ENCODE data around the gene PLA2G6. TPM values are rescaled to one million over a fixed set of nuclear protein-coding genes. Genes with fewer than 3 reads are reported as not detected.
"Not testable (repeated sequence)": the region's sequence is repeated elsewhere in the genome, so short reads cannot be mapped to it uniquely, and the experiment has no call there.

Gene PLA2G6
- total RNA-seq, 1 donor = 19.7 TPM

- Histone ChIP-seq H3K4me3 (ENCODE audit: low read length) (no peak overlapping the region), H3K4me1 (ENCODE audit: insufficient read depth, low read length) (peaks cover 34% of the 10 kb centered on the region), H3K9me3 (ENCODE audit: low read depth, low read length) (no peaks in the 10 kb centered on the region), H3K27me3 (ENCODE audit: insufficient read depth, low read length) (no peaks in the 10 kb centered on the region)
Observed at GRCh38 chr22:38171927-38172831, 9.5 kb downstream of the PLA2G6 start.

GRCh38 chr22:38170469-38170868, 11.2 kb downstream of the PLA2G6 start:
- Histone ChIP-seq H3K4me1 (ENCODE audit: insufficient read depth, low read length) (peaks cover 17% of the 10 kb centered on the region), H3K9me3 (ENCODE audit: low read depth, low read length) (no peaks in the 10 kb centered on the region), H3K4me3 (ENCODE audit: low read length) (no peak overlapping the region), H3K27me3 (ENCODE audit: insufficient read depth, low read length) (no peaks in the 10 kb centered on the region)

GRCh38 chr22:38169116-38169515, 12.5 kb downstream of the PLA2G6 start:
- Histone ChIP-seq H3K9me3 (ENCODE audit: low read depth, low read length) (no peaks in the 10 kb centered on the region), H3K27me3 (ENCODE audit: insufficient read depth, low read length) (no peaks in the 10 kb centered on the region), H3K4me3 (ENCODE audit: low read length) (no peak overlapping the region)

GRCh38 chr22:38167988-38168407, 13.6 kb downstream of the PLA2G6 start:
- Histone ChIP-seq H3K4me3 (ENCODE audit: low read length) (no peak overlapping the region), H3K9me3 (ENCODE audit: low read depth, low read length) (no peaks in the 10 kb centered on the region), H3K27me3 (ENCODE audit: insufficient read depth, low read length) (no peaks in the 10 kb centered on the region), H3K4me1 (ENCODE audit: insufficient read depth, low read length) (peaks cover 7% of the 10 kb centered on the region)

More at GRCh38 chr22:38169116-38169515, 12.5 kb downstream of the PLA2G6 start:
- H3K4me1 ChIP-seq (ENCODE audit: insufficient read depth, low read length) = peaks cover 13% of the 10 kb centered on the region

- no peaks in the 10 kb centered on the region for H3K27me3 ChIP-seq (ENCODE audit: insufficient read depth, low read length)
Observed at GRCh38 chr22:38165922-38166593, 15.6 kb downstream of the PLA2G6 start.

GRCh38 chr22:38164551-38164918, 17.1 kb downstream of the PLA2G6 start:
- no peak overlapping the region for H3K4me3 ChIP-seq (ENCODE audit: low read length)
- no peaks in the 10 kb centered on the region for H3K9me3 ChIP-seq (ENCODE audit: low read depth, low read length)
- H3K27me3 ChIP-seq (ENCODE audit: insufficient read depth, low read length) = no peaks in the 10 kb centered on the region
- peaks cover 16% of the 10 kb centered on the region for H3K4me1 ChIP-seq (ENCODE audit: insufficient read depth, low read length)

More at GRCh38 chr22:38165922-38166593, 15.6 kb downstream of the PLA2G6 start:
- Histone ChIP-seq H3K4me3 (ENCODE audit: low read length) (no peak overlapping the region), H3K4me1 (ENCODE audit: insufficient read depth, low read length) (peaks cover 16% of the 10 kb centered on the region), H3K9me3 (ENCODE audit: low read depth, low read length) (no peaks in the 10 kb centered on the region)

GRCh38 chr22:38163844-38164550, 17.6 kb downstream of the PLA2G6 start:
- Histone ChIP-seq H3K9me3 (ENCODE audit: low read depth, low read length) (no peaks in the 10 kb centered on the region), H3K27me3 (ENCODE audit: insufficient read depth, low read length) (no peaks in the 10 kb centered on the region), H3K4me3 (ENCODE audit: low read length) (no peak overlapping the region), H3K4me1 (ENCODE audit: insufficient read depth, low read length) (peaks cover 16% of the 10 kb centered on the region)

- Histone ChIP-seq H3K27me3 (ENCODE audit: insufficient read depth, low read length) (no peaks in the 10 kb centered on the region), H3K9me3 (ENCODE audit: low read depth, low read length) (no peaks in the 10 kb centered on the region), H3K4me1 (ENCODE audit: insufficient read depth, low read length) (peaks cover 16% of the 10 kb centered on the region), H3K4me3 (ENCODE audit: low read length) (no peak overlapping the region)
Observed at GRCh38 chr22:38162881-38163843, 18.5 kb downstream of the PLA2G6 start.

GRCh38 chr22:38155703-38156102, 25.9 kb downstream of the PLA2G6 start:
- no peaks in the 10 kb centered on the region for H3K9me3 ChIP-seq (ENCODE audit: low read depth, low read length)
- H3K4me3 ChIP-seq (ENCODE audit: low read length) = no peak overlapping the region
- H3K4me1 ChIP-seq (ENCODE audit: insufficient read depth, low read length) = no peaks in the 10 kb centered on the region
- H3K27me3 ChIP-seq (ENCODE audit: insufficient read depth, low read length) = no peaks in the 10 kb centered on the region

GRCh38 chr22:38154563-38154915, 27.1 kb downstream of the PLA2G6 start:
- not testable (repeated sequence) for H3K9me3 ChIP-seq (ENCODE audit: low read depth, low read length); H3K4me3 ChIP-seq (ENCODE audit: low read length); H3K27me3 ChIP-seq (ENCODE audit: insufficient read depth, low read length); H3K4me1 ChIP-seq (ENCODE audit: insufficient read depth, low read length)

- H3K4me3 ChIP-seq (ENCODE audit: low read length) = no peak overlapping the region
- H3K27me3 ChIP-seq (ENCODE audit: insufficient read depth, low read length) = no peaks in the 10 kb centered on the region
- H3K4me1 ChIP-seq (ENCODE audit: insufficient read depth, low read length) = no peaks in the 10 kb centered on the region
- H3K9me3 ChIP-seq (ENCODE audit: low read depth, low read length) = no peaks in the 10 kb centered on the region
Observed at GRCh38 chr22:38153821-38154562, 27.6 kb downstream of the PLA2G6 start.

- Histone ChIP-seq H3K4me3 (ENCODE audit: low read length) (no peak overlapping the region), H3K9me3 (ENCODE audit: low read depth, low read length) (no peaks in the 10 kb centered on the region), H3K27me3 (ENCODE audit: insufficient read depth, low read length) (no peaks in the 10 kb centered on the region), H3K4me1 (ENCODE audit: insufficient read depth, low read length) (peaks cover 19% of the 10 kb centered on the region)
Observed at GRCh38 chr22:38151126-38151500, 30.5 kb downstream of the PLA2G6 start.

- Histone ChIP-seq H3K9me3 (ENCODE audit: low read depth, low read length) (no peaks in the 10 kb centered on the region), H3K4me3 (ENCODE audit: low read length) (no peak overlapping the region), H3K4me1 (ENCODE audit: insufficient read depth, low read length) (peaks cover 26% of the 10 kb centered on the region), H3K27me3 (ENCODE audit: insufficient read depth, low read length) (no peaks in the 10 kb centered on the region)
Observed at GRCh38 chr22:38148245-38148644, 33.4 kb downstream of the PLA2G6 start.

- H3K9me3 ChIP-seq (ENCODE audit: low read depth, low read length); H3K4me3 ChIP-seq (ENCODE audit: low read length); H3K27me3 ChIP-seq (ENCODE audit: insufficient read depth, low read length): not testable (repeated sequence)
- H3K4me1 ChIP-seq (ENCODE audit: insufficient read depth, low read length) = peaks cover 30% of the 10 kb centered on the region
Observed at GRCh38 chr22:38146166-38146565, 35.5 kb downstream of the PLA2G6 start.
